ENCODE data around the gene CYB5R3.
A peak's percentile ranks its signal among the peaks of the same experiment; 100 is the strongest.
"Not testable (repeated sequence)": the region's sequence is repeated elsewhere in the genome, so short reads cannot be mapped to it uniquely, and the experiment has no call there.

The CYB5R3 gene

DNA sequence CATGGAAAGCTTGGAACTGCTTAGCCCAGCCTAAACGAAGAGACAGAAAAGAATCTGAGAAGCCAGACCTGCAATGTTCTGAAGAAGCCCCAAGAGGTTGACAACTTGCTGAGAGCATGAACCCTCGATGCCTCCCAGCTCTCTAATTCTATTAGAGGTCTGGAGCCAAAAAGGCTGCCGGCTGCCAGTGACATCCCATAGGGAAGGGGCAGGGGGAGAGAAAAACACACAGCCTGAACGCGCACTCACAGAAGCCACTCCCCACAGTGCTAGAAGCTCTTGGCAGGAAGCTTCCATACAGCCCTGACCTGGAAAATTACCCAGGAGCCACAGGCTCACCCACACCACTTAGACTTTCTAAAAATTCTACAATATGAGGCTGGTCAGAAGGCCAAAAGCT lies 52.9 kb downstream of the CYB5R3 start:
- no peak for DNase-seq

GRCh38 chr22:42595434-42595833 lies 53.8 kb downstream of the CYB5R3 start:
- no peak for DNase-seq

GRCh38 chr22:42591987-42592386 lies 57.2 kb downstream of the CYB5R3 start:
- DNase-seq: no peak

DNA sequence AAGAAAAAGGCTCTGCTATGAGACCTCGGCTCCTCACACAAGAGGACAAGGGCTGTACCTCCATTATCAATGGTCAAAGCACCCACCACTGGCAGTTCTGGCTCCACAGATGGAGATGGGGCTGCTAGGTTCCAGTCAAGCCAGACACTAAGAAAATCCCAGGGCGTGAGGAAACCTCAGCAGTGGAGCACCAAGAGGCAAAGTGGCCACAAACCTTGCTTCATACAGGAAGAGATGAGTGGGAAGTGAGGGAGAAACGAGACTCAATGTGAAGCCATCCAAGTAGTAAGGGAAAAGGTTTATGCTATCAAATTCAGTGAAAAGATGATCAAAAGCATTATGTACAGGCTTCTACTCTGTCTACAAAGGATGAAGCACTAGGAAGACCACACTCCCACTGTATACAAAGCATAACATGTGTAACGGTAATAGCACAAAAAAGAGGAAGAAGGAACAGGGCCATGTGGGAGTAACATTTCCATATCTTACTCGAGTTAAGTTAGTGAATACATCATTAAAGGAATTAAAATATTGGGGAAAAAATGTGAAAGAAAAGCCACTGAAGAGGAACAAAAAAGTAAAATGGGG lies 61.5 kb downstream of the CYB5R3 start:
- DNase-seq: no peak

- no peak for DNase-seq
Measured at GRCh38 chr22:42586381-42586780, 62.8 kb downstream of the CYB5R3 start.

DNA sequence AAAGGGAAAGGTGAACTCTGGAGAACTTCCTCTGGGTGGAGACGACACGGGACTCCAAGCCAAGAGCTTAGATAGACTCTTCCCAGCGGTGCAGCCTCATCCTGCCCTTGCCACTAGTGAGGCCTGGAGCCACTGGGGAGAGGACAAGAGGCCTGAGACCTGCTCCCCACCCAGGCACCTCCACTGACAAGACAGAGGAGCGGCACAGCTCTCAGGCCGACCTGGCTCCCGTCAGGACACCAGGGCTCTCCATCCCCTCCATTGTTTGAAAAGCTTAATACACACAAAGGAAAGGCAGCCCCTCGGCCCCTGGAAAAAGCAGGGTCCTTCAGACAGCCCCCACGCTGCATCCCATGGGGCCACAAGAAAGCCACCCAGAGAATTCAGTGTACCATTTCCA lies 64.1 kb downstream of the CYB5R3 start:
- no peak for DNase-seq

DNA sequence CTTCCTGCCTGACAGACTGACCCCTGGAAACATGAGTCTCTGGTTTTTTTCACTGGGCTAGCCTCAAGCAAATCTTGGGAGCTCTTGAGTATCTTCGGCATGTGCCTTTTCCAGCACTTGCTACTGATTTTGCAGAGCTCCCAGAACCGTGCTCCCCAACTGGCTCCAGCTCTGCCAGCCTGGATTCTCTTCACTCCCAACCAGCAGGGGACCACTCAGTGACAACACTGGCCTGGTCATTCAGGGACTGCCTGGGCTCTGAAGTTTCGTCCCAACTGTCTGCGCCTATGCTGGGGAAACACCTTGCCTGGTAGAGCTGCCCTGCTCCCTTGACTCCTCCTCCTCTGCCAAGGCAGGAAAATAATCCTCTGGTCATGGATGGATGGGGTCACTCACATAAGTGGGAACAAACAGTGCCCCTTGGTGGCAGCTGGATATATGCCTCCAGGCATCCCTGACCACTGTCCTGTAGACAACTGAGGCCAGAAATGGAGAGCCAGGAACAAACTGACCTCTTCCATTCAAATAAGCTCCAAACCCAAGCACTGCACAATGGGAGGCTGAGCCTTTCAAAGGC lies 64.7 kb downstream of the CYB5R3 start:
- no peak for DNase-seq

DNA sequence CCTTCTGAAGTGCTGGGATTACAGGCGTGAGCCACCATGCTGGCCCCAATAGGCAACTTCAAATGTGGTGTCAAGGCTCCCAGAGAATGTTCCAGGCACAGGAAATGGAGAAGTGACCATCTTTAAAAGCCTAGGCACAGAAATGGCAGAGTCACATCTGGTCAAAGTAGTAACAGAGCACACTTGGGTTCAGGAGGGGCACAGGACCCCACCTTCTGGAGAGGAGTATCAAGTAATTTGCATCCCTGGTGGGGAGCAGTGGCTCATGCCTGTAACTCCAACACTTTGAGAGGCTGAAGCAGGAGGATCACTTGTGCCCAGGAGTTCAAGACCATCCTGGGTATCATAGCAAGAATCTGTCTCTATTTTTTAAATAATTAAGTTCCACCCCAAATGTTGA lies 66.2 kb downstream of the CYB5R3 start:
- DNase-seq: no peak

DNA sequence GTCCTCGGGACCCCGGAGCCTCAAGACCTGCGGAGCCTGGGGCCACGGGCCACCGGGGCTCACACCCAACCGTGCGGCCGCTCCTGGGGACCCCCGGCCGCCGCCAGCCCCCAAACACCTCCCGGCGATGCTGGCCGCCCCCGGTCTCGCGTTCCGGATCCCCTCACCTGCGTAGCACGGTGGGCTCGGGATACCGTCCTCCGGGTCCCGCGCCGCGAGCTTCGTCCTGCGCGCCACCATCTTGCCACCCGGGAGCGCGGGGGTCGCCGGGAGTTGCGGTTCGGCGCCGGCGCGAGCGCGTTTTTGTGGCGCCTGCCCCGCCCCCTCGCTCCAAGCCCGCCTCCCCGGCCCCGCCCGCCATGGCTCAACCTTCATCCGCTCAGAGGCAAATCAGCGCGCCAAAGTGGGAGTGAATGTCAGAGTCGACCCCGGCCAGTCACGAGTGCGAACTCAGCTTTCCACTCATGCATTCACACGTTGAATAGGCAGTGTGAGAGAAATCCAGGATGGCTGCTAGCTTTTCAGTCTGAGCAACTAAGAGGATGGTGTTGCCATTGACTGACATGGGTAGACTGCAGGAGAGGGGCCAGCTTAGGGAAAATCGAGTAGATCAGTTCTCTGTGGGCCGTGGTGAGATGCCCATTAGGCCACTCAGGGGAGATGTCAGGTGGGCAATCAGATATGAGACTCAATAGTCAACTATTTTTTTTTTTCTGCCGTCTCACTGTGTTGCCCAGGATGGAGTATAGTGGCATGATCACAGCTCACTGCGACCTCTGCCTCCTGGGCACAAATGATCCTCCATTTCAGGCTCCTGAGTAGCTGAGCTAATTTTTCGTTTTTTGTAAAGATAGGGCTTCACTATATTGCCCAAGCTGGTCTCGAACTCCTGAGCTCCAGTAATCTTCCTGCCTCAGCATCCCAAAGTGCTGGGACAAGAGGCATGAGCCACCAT lies 67.2 kb downstream of the CYB5R3 start:
- peak; percentile 69 for DNase-seq

- not testable (repeated sequence) for DNase-seq
Measured at GRCh38 chr22:42581194-42581761, 67.9 kb downstream of the CYB5R3 start.

DNA sequence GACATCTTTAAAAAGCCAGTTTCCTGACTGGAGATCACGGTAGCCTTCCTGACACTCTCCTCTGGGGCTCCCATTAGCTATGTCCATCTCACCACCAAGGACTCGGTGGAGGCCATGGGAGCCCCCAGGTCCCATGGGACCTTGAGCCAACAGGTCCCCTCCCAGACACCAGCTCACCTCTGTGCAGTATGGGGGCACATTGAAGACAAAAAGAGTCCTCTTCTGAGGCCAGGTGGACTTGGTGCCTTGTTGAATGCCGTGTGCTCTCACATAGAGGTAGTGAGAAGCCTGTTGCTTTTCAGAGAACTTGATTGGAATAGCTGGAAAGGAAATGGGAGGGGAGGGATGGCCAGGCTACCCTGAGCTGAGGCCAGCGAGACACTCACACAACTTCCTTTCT lies 69.2 kb downstream of the CYB5R3 start:
- DNase-seq: not testable (repeated sequence)

DNA sequence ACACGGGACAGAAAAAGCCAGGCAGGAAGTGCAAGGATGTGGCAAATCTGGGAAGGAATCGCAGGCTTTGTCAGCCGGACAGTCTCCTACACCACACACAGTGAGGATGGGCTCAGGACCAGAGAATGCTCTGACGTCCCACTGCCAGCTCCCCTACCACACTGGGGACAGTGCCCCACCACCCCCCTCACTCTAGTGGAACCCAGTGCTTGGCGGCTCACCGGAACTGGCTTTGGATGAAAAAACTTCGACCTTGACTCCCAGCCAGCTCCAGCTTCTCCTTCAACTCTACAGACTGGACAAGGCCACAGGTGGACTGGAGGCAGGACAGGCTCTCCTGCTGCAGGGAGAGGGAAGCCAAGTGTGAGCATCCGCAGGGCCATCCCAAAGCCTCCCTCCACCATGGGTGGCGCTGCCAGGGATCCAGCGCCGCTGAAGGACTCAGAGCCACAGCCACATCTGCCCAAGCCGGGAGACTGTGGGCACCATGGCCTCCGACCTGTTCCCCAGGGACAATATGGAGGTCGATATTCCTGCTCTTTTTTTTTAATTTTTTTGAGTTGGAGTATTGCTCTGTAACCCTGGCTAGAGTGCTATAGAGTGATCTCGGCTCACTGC lies 71.5 kb downstream of the CYB5R3 start:
- no peak for DNase-seq

DNA sequence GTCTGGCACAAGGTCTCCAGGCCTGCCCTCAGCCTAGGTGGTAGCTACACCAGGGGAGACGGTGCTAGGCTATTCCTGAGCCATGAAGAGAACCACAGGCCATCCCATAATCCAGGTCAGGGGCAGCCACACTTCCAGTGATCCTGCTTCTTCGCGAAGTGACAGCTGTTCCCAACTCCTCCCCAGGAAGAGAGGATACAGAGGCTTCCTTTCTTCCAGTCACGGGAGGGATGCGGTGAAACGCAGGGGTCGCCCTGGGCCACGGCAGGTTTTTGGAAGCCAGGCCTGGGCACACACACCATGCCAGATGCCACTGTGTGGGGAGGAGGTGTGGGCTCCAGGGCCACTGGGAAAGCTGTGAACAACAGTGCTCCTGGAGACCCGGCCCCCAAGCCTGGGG lies 72.1 kb downstream of the CYB5R3 start:
- not testable (repeated sequence) for DNase-seq

DNA sequence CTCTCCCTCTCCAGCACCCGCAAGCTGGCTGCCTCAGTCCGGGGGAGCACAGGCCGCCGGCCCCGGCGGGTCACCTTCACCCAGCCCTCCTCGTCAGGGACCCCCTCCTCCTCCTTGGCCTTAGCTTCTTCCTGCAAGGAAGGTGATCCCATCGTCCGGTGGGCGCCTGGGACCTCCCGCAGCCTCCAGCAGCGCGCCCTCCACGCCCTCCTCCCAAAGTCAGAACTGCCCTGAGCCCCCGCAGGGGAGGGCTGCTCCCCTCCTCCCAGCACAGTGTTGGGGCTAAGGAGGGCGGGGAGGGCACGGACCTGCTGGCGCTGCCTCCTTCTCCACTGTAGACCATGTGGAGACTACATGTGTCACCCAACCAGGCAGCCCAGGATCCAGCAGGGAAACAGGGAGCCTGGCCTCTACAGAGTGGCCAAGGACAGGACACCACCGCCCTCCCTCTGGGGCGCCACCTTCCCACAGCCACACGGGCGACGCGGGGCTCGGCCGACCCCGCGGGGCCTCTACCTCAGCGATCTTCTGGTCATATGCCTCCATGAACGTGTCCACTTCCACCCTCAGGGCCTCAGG lies 73.1 kb downstream of the CYB5R3 start:
- not testable (repeated sequence) for DNase-seq

GRCh38 chr22:42574468-42574867 lies 74.7 kb downstream of the CYB5R3 start:
- DNase-seq: not testable (repeated sequence)

GRCh38 chr22:42574046-42574445 lies 75.1 kb downstream of the CYB5R3 start:
- DNase-seq: not testable (repeated sequence)

- not testable (repeated sequence) for DNase-seq
Measured at GRCh38 chr22:42571068-42571467, 78.1 kb downstream of the CYB5R3 start.

GRCh38 chr22:42570580-42570979 lies 78.6 kb downstream of the CYB5R3 start:
- DNase-seq: not testable (repeated sequence)

DNA sequence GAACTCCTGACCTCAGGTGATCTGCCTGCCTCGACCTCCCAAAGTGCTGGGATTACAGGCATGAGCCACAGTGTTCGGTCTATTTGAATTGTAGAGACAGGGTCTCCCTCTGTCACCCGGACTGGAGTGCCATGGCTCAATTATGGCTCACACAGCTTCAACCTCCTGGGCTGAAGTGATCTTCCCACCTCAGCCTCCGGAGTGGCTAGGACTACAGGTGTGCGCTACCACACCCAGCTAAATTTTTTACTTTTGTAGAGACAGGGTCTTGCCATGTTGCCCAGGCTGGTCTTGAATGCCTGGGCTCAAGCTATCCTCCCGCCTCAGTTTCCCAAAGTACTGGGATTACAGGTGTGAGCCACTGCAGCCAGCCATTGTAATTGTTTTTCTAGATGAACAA lies 81.2 kb downstream of the CYB5R3 start:
- DNase-seq: not testable (repeated sequence)
